OCI-LY3 (cell line): Measurements from ENCODE around the gene MYO1F.

Experiments used
- CTCF ChIP-seq: fragments of 200-600, 300-600 bp; sonication (generic); IDR thresholded peaks from 2 replicates; pipeline ENCODE4 v1.5.1; 2014; ENCODE audit warnings: antibody characterized with exemption, low read length, low read depth
- EZH2phosphoT487 ChIP-seq: fragments of 200-600 bp; shearing (Covaris generic); IDR thresholded peaks from 2 replicates; pipeline ENCODE4 v1.6.1; 2018; ENCODE audit warnings: antibody characterized with exemption, mixed run types, low read depth

- TF ChIP-seq CTCF (no peak), EZH2phosphoT487 (no peak)
These were observed 15.2 kb upstream of the MYO1F start for GRCh38 chr19:8592231-8593009.
